Measurements from ENCODE around the gene OBSL1. TPM values are rescaled to one million over a fixed set of nuclear protein-coding genes. Genes with fewer than 3 reads are reported as not detected.

OBSL1 gene
- total RNA-seq, 1 donor from 2014 or later = 208 TPM

GRCh38 chr2:219501849-219502248 is 69.5 kb downstream of the OBSL1 start:
- H3K27me3 ChIP-seq (ENCODE audit: low read depth) = peaks cover 4% of the 10 kb centered on the region
- no peak for DNase-seq
- H3K27ac ChIP-seq (replicated peaks) = no peak overlapping the region
- intact Hi-C loops (cut with micrococcal nuclease) = no loop called here
- no peak for TF ChIP-seq CTCF (IDR thresholded peaks at IDR 0.05; ENCODE audit: borderline replicate concordance)
- H3K36me3 ChIP-seq = peaks cover 54% of the 10 kb centered on the region
- H3K9me3 ChIP-seq (replicated peaks) = no peaks in the 10 kb centered on the region
- peaks cover 32% of the 10 kb centered on the region for H3K4me1 ChIP-seq
- H3K4me3 ChIP-seq = no peak overlapping the region

Small RNA genes within 50 kb of the gene (microRNA-seq; reads per million reads assigned to microRNA genes)
- gene MIR3132 = 5.0 reads per million, percentile 13 among the genes with 10 or more reads in this experiment

Other genes starting within 250 kb of the OBSL1 start
- gene RESP18, start 238.8 kb downstream of the OBSL1 start, total RNA-seq = not detected
- 73.0 TPM for gene DNPEP, start 183.6 kb downstream of the OBSL1 start, total RNA-seq
- 15,954 TPM for gene DES, start 153.2 kb downstream of the OBSL1 start, total RNA-seq
- 145 TPM for gene SPEG, start 136.7 kb downstream of the OBSL1 start, total RNA-seq
- gene GMPPA, start 72.6 kb downstream of the OBSL1 start, total RNA-seq = 22.0 TPM
- gene ASIC4, start 57.1 kb downstream of the OBSL1 start, total RNA-seq = not detected
- gene CHPF, start 27.7 kb downstream of the OBSL1 start, total RNA-seq = 104 TPM
- gene TMEM198, start 27.5 kb downstream of the OBSL1 start, total RNA-seq = 2.5 TPM
- 2.4 TPM for gene INHA, start 771 bp upstream of the OBSL1 start, total RNA-seq
- 15.9 TPM for gene STK11IP, start 26.3 kb upstream of the OBSL1 start, total RNA-seq
- gene SLC4A3, start 56.1 kb upstream of the OBSL1 start, total RNA-seq = 426 TPM